ENCODE measurements around the gene TTL. TPM values are rescaled to one million over a fixed set of nuclear protein-coding genes. Genes with fewer than 3 reads are reported as not detected.
"Not testable (repeated sequence)": the region's sequence is repeated elsewhere in the genome, so short reads cannot be mapped to it uniquely, and the experiment has no call there.

TTL gene
- total and polyA plus RNA-seq, 2 donors from 2014 or later: 11.1 to 23.5 TPM

GRCh38 chr2:112566104-112566503 is 84.1 kb downstream of the TTL start:
- Histone ChIP-seq H3K36me3 (ENCODE audit: control insufficient read depth in 2 of 3, insufficient read depth in 3 of 3, low read length in 3 of 3) (peaks cover 9 to 40% (median 26%) of the 10 kb centered on the region in 3 donors), H3K4me3 (ENCODE audit: low read length in 3 of 3) (no peak overlapping the region), H3K27me3 (ENCODE audit: control insufficient read depth, insufficient read depth, low read length) (no peaks in the 10 kb centered on the region), H3K4me1 (ENCODE audit: control insufficient read depth in 2 of 3, insufficient read depth in 2 of 3, low read depth in 1 of 3, low read length in 3 of 3) (no peaks in the 10 kb centered on the region), H3K9ac (ENCODE audit: low read length in 3 of 3) (no peak overlapping the region), H3K27ac (ENCODE audit: low read depth in 2 of 2, low read length in 2 of 2) (no peak overlapping the region), H3K9me3 (ENCODE audit: control insufficient read depth in 2 of 3, insufficient read depth in 1 of 3, low read length in 3 of 3) (peaks cover 0 to 8% (median 0%) of the 10 kb centered on the region in 3 donors)
- FAIRE-seq (no peak), DNase-seq (no peak)
- intact Hi-C loops (cut with DNase I): no loop called here
- TF ChIP-seq CTCF (IDR thresholded peaks at IDR 0.05; ENCODE audit: borderline replicate concordance, extremely low read depth, insufficient read depth): no peak

- H3K9me3 ChIP-seq (ENCODE audit: control insufficient read depth in 2 of 3, insufficient read depth in 1 of 3, low read length in 3 of 3); H3K27me3 ChIP-seq (ENCODE audit: control insufficient read depth, insufficient read depth, low read length); H3K4me3 ChIP-seq (ENCODE audit: low read length in 3 of 3); intact Hi-C loops (cut with DNase I); H3K9ac ChIP-seq (ENCODE audit: low read length in 3 of 3); DNase-seq; H3K27ac ChIP-seq (ENCODE audit: low read depth in 2 of 2, low read length in 2 of 2); FAIRE-seq; H3K4me1 ChIP-seq (ENCODE audit: control insufficient read depth in 2 of 3, insufficient read depth in 2 of 3, low read depth in 1 of 3, low read length in 3 of 3): not testable (repeated sequence)
- peaks cover 9 to 41% (median 30%) of the 10 kb centered on the region in 3 donors for H3K36me3 ChIP-seq (ENCODE audit: control insufficient read depth in 2 of 3, insufficient read depth in 3 of 3, low read length in 3 of 3)
These were observed 84.6 kb downstream of the TTL start for GRCh38 chr2:112566508-112566907.

GRCh38 chr2:112572005-112572404 is 90.0 kb downstream of the TTL start:
- Histone ChIP-seq H3K27me3 (ENCODE audit: control insufficient read depth, insufficient read depth, low read length) (no peaks in the 10 kb centered on the region), H3K4me1 (ENCODE audit: control insufficient read depth in 2 of 3, insufficient read depth in 2 of 3, low read depth in 1 of 3, low read length in 3 of 3) (no peaks in the 10 kb centered on the region), H3K9me3 (ENCODE audit: control insufficient read depth in 2 of 3, insufficient read depth in 1 of 3, low read length in 3 of 3) (peaks cover 0 to 8% (median 2%) of the 10 kb centered on the region in 3 donors), H3K9ac (ENCODE audit: low read length in 3 of 3) (no peak overlapping the region), H3K27ac (ENCODE audit: low read depth in 2 of 2, low read length in 2 of 2) (no peak overlapping the region), H3K36me3 (ENCODE audit: control insufficient read depth in 2 of 3, insufficient read depth in 3 of 3, low read length in 3 of 3) (peaks cover 23 to 57% (median 45%) of the 10 kb centered on the region in 3 donors), H3K4me3 (ENCODE audit: low read length in 3 of 3) (no peak overlapping the region)
- FAIRE-seq (no peak), DNase-seq (no peak)
- TF ChIP-seq CTCF (IDR thresholded peaks at IDR 0.05; ENCODE audit: borderline replicate concordance, extremely low read depth, insufficient read depth): no peak
- intact Hi-C loops (cut with DNase I): no loop called here

- DNase-seq (no peak), FAIRE-seq (no peak)
- H3K36me3 ChIP-seq (ENCODE audit: control insufficient read depth in 2 of 3, insufficient read depth in 3 of 3, low read length in 3 of 3): peaks cover 6 to 17% (median 16%) of the 10 kb centered on the region in 3 donors
- H3K9ac ChIP-seq (ENCODE audit: low read length in 3 of 3): no peak overlapping the region
- intact Hi-C loops (cut with DNase I): no loop called here
- no peak overlapping the region for H3K4me3 ChIP-seq (ENCODE audit: low read length in 3 of 3)
- no peaks in the 10 kb centered on the region for H3K9me3 ChIP-seq (ENCODE audit: control insufficient read depth in 2 of 3, insufficient read depth in 1 of 3, low read length in 3 of 3)
- H3K4me1 ChIP-seq (ENCODE audit: control insufficient read depth in 2 of 3, insufficient read depth in 2 of 3, low read depth in 1 of 3, low read length in 3 of 3): peaks cover 0 to 4% (median 0%) of the 10 kb centered on the region in 3 donors
- H3K27ac ChIP-seq (ENCODE audit: low read depth in 2 of 2, low read length in 2 of 2): no peak overlapping the region
- no peak for TF ChIP-seq CTCF (IDR thresholded peaks at IDR 0.05; ENCODE audit: borderline replicate concordance, extremely low read depth, insufficient read depth)
- H3K27me3 ChIP-seq (ENCODE audit: control insufficient read depth, insufficient read depth, low read length): no peaks in the 10 kb centered on the region
These were observed 95.8 kb downstream of the TTL start for GRCh38 chr2:112577756-112578155.
